ENCODE data around the gene GSN.

GSN gene

GRCh38 chr9:121296213-121297127 is 28.5 kb downstream of the GSN start:
- no peak for DNase-seq (ENCODE audit: low read depth, low spot score)
- H3K4me3 ChIP-seq (ENCODE audit: low read depth, low read length) = no peak overlapping the region
- CTCF ChIA-PET = interaction anchor here (0.8 to 16.9 kb wide), 6 partner anchors 18 to 83 kb away, joined by 3 to 231 read pairs (median 6); no protein-coding TSS in a partner anchor
- POLR2A ChIA-PET = interaction anchor here (1.4 kb wide), 1 partner anchor 9 kb away, joined by 4 read pairs; no protein-coding TSS in a partner anchor
- TF ChIP-seq CTCF (IDR thresholded peaks at IDR 0.05; ENCODE audit: insufficient read depth, low read length, missing control alignments) = no peak

- POLR2A ChIA-PET = no interaction called here
- H3K4me3 ChIP-seq (ENCODE audit: low read depth, low read length) = no peak overlapping the region
- CTCF ChIA-PET = interaction anchor here (1.2 to 16.9 kb wide), 5 partner anchors 19 to 104 kb away, joined by 3 to 231 read pairs (median 19); no protein-coding TSS in a partner anchor
- no peak for DNase-seq (ENCODE audit: low read depth, low spot score)
- TF ChIP-seq CTCF (IDR thresholded peaks at IDR 0.05; ENCODE audit: insufficient read depth, low read length, missing control alignments) = no peak
Observed at GRCh38 chr9:121297389-121297788, 29.4 kb downstream of the GSN start.

GRCh38 chr9:121298016-121298538 is 30.1 kb downstream of the GSN start:
- no peak for TF ChIP-seq CTCF (IDR thresholded peaks at IDR 0.05; ENCODE audit: insufficient read depth, low read length, missing control alignments)
- DNase-seq (ENCODE audit: low read depth, low spot score) = no peak
- CTCF ChIA-PET = interaction anchor here (1.2 to 16.9 kb wide), 7 partner anchors 10 to 103 kb away, joined by 3 to 231 read pairs (median 7); no protein-coding TSS in a partner anchor
- H3K4me3 ChIP-seq (ENCODE audit: low read depth, low read length) = no peak overlapping the region
- POLR2A ChIA-PET = interaction anchor here (0.8 kb wide), 1 partner anchor 19 kb away, joined by 3 read pairs; no protein-coding TSS in a partner anchor

- CTCF ChIA-PET = interaction anchor here (1.1 to 16.9 kb wide), 10 partner anchors 9 to 102 kb away, joined by 3 to 231 read pairs (median 7); no protein-coding TSS in a partner anchor
- H3K4me3 ChIP-seq (ENCODE audit: low read depth, low read length) = peak overlapping the region; percentile 45
- POLR2A ChIA-PET = interaction anchor here (0.8 to 0.9 kb wide), 3 partner anchors 10 to 99 kb away, joined by 3 to 6 read pairs (median 3); no protein-coding TSS in a partner anchor
Observed at GRCh38 chr9:121298689-121299466, 30.9 kb downstream of the GSN start.

More at GRCh38 chr9:121298689-121299466, 30.9 kb downstream of the GSN start:
- DNase-seq (ENCODE audit: low read depth, low spot score) = no peak
- no peak for TF ChIP-seq CTCF (IDR thresholded peaks at IDR 0.05; ENCODE audit: insufficient read depth, low read length, missing control alignments)
